ENCODE results near the gene NEDD4.
"Not testable (repeated sequence)": the region's sequence is repeated elsewhere in the genome, so short reads cannot be mapped to it uniquely, and the experiment has no call there.

The NEDD4 gene

GRCh38 chr15:55959744-55960447 is 33.5 kb downstream of the NEDD4 start:
- Mint-ChIP-seq H3K27ac (no peak overlapping the region), H3K9me3 (no peaks in the 10 kb centered on the region), H3K36me3 (no peaks in the 10 kb centered on the region), H3K4me3 (no peak overlapping the region), H3K27me3 (no peaks in the 10 kb centered on the region), H3K4me1 (no peaks in the 10 kb centered on the region)
- no peak for ATAC-seq (replicated peaks)
- no peak for DNase-seq

GRCh38 chr15:55958349-55958748 is 35.1 kb downstream of the NEDD4 start:
- no peak overlapping the region for H3K27ac Mint-ChIP-seq
- no peaks in the 10 kb centered on the region for H3K9me3 Mint-ChIP-seq
- ATAC-seq (replicated peaks): no peak
- no peaks in the 10 kb centered on the region for H3K36me3 Mint-ChIP-seq
- DNase-seq: no peak
- H3K27me3 Mint-ChIP-seq: no peaks in the 10 kb centered on the region
- no peaks in the 10 kb centered on the region for H3K4me1 Mint-ChIP-seq
- H3K4me3 Mint-ChIP-seq: no peak overlapping the region

DNA sequence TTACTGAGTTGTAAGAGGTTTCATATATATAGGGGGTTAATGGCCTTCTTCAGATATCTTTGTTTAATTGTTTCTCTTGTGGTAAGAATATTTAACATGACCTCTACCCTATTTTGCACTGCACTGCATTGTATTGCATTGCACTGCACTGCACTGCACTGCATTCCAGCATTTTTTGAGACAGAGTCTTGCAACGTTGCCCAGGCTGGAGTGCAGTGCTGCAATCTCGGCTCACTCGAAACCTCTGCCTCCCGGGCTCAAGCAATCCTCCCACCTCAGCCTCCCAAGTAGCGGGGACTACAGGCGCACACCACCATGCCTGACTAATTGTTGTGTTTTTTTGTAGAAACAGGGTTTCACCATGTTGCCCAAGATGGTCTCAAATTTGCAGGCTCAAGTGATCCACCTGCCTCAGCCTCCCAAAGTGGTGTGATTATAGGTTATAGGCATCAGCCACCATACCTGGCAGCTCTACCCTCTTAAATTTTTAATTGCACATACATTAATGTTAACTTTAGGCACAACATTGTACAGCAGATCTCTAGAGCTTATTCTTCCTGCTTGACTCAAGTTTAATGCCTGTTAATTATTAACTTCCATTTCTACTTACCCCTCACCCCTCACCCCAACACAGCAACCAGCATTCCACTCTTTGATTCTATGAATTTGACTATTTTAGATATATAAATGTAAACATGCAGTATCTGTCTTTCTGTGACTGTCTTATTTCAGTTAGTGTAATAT is 38.4 kb downstream of the NEDD4 start:
- H3K27me3 Mint-ChIP-seq: no peaks in the 10 kb centered on the region
- DNase-seq: no peak
- no peaks in the 10 kb centered on the region for H3K4me1 Mint-ChIP-seq
- H3K4me3 Mint-ChIP-seq: no peak overlapping the region
- no peak overlapping the region for H3K27ac Mint-ChIP-seq
- no peaks in the 10 kb centered on the region for H3K36me3 Mint-ChIP-seq
- no peaks in the 10 kb centered on the region for H3K9me3 Mint-ChIP-seq
- no peak for ATAC-seq (replicated peaks)

GRCh38 chr15:55952501-55953274 is 40.7 kb downstream of the NEDD4 start:
- not testable (repeated sequence) for ATAC-seq (replicated peaks); H3K4me3 Mint-ChIP-seq; H3K27me3 Mint-ChIP-seq; H3K27ac Mint-ChIP-seq; H3K4me1 Mint-ChIP-seq; H3K36me3 Mint-ChIP-seq; H3K9me3 Mint-ChIP-seq; DNase-seq

- H3K36me3 Mint-ChIP-seq: not testable (repeated sequence)
Measured at GRCh38 chr15:55944606-55945005, 48.8 kb downstream of the NEDD4 start.

GRCh38 chr15:55942332-55942731 is 51.1 kb downstream of the NEDD4 start:
- DNase-seq: no peak
- Mint-ChIP-seq H3K4me1 (no peaks in the 10 kb centered on the region), H3K9me3 (peaks cover 19 to 29% of the 10 kb centered on the region in 2 donors), H3K4me3 (no peak overlapping the region), H3K36me3 (peaks cover 10 to 23% of the 10 kb centered on the region in 2 donors), H3K27ac (no peak overlapping the region), H3K27me3 (no peaks in the 10 kb centered on the region)
- no peak for ATAC-seq (replicated peaks)

More at GRCh38 chr15:55944606-55945005, 48.8 kb downstream of the NEDD4 start:
- DNase-seq; H3K27ac Mint-ChIP-seq; H3K4me1 Mint-ChIP-seq; H3K27me3 Mint-ChIP-seq; H3K4me3 Mint-ChIP-seq; ATAC-seq (replicated peaks): not testable (repeated sequence)
- peaks cover 7 to 16% of the 10 kb centered on the region in 2 donors for H3K9me3 Mint-ChIP-seq

DNA sequence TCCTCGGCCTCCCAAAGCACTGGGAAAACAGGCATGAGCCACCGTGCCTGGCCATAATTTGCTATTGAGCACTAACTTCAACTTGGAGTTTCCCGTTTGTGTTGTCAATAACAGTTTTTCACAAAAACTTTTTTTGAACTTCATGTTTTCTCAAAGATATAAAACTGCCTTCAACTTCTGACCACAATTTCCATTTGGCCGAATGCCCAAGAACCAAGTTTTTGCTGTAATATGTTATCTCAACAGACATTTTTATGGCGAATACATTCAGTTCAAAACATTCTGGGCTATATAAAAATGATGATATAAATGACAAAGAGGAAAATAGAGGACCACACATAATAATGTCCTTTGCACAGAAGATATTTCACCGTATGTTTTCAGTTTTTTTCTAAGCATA is 56.4 kb downstream of the NEDD4 start:
- Mint-ChIP-seq H3K36me3 (peaks cover 8 to 17% of the 10 kb centered on the region in 2 donors), H3K4me3 (no peak overlapping the region), H3K27me3 (no peaks in the 10 kb centered on the region), H3K9me3 (peaks cover 19 to 21% of the 10 kb centered on the region in 2 donors), H3K27ac (no peak overlapping the region), H3K4me1 (no peaks in the 10 kb centered on the region)
- ATAC-seq (replicated peaks): no peak
- no peak for DNase-seq

DNA sequence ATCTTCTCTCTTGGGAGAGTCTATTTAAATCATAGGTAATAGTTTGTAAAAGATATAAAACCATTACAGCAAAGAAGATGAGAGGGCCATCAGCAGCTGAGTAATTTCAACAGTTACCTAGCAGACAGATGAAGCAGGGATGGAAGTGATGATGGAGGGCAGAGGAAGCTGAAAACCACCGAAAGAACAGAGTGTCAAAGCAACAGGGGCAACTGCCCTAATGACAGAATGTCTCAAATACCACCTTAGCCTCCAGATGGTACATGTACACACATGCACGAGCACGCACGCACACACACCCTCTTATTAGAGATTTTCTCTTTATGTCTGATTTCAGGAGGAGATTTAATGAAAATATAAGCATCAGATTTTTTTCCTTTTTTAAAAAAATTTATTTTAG is 64.5 kb downstream of the NEDD4 start:
- no peak overlapping the region for H3K27ac Mint-ChIP-seq
- no peaks in the 10 kb centered on the region for H3K4me1 Mint-ChIP-seq
- H3K4me3 Mint-ChIP-seq: no peak overlapping the region
- peaks cover 0 to 4% of the 10 kb centered on the region in 2 donors for H3K36me3 Mint-ChIP-seq
- no peaks in the 10 kb centered on the region for H3K27me3 Mint-ChIP-seq
- H3K9me3 Mint-ChIP-seq: peaks cover 5 to 10% of the 10 kb centered on the region in 2 donors
- no peak for DNase-seq
- no peak for ATAC-seq (replicated peaks)

GRCh38 chr15:55921744-55922143 is 71.7 kb downstream of the NEDD4 start:
- no peak for DNase-seq
- no peak overlapping the region for H3K27ac Mint-ChIP-seq
- no peaks in the 10 kb centered on the region for H3K4me1 Mint-ChIP-seq
- H3K36me3 Mint-ChIP-seq: no peaks in the 10 kb centered on the region
- H3K4me3 Mint-ChIP-seq: no peak overlapping the region
- H3K9me3 Mint-ChIP-seq: peaks cover 0 to 3% of the 10 kb centered on the region in 2 donors
- no peak for ATAC-seq (replicated peaks)
- H3K27me3 Mint-ChIP-seq: no peaks in the 10 kb centered on the region

GRCh38 chr15:55917881-55918296 is 75.5 kb downstream of the NEDD4 start:
- no peaks in the 10 kb centered on the region for H3K27me3 Mint-ChIP-seq
- H3K36me3 Mint-ChIP-seq: no peaks in the 10 kb centered on the region
- H3K9me3 Mint-ChIP-seq: no peaks in the 10 kb centered on the region
- H3K4me3 Mint-ChIP-seq: no peak overlapping the region
- ATAC-seq (replicated peaks) (no peak), DNase-seq (no peak)
- no peaks in the 10 kb centered on the region for H3K4me1 Mint-ChIP-seq
- H3K27ac Mint-ChIP-seq: no peak overlapping the region

GRCh38 chr15:55916666-55917409 is 76.6 kb downstream of the NEDD4 start:
- no peak for ATAC-seq (replicated peaks)
- Mint-ChIP-seq H3K9me3 (no peaks in the 10 kb centered on the region), H3K27me3 (no peaks in the 10 kb centered on the region), H3K4me1 (no peaks in the 10 kb centered on the region), H3K4me3 (no peak overlapping the region), H3K27ac (no peak overlapping the region), H3K36me3 (no peaks in the 10 kb centered on the region)
- DNase-seq: no peak

DNA sequence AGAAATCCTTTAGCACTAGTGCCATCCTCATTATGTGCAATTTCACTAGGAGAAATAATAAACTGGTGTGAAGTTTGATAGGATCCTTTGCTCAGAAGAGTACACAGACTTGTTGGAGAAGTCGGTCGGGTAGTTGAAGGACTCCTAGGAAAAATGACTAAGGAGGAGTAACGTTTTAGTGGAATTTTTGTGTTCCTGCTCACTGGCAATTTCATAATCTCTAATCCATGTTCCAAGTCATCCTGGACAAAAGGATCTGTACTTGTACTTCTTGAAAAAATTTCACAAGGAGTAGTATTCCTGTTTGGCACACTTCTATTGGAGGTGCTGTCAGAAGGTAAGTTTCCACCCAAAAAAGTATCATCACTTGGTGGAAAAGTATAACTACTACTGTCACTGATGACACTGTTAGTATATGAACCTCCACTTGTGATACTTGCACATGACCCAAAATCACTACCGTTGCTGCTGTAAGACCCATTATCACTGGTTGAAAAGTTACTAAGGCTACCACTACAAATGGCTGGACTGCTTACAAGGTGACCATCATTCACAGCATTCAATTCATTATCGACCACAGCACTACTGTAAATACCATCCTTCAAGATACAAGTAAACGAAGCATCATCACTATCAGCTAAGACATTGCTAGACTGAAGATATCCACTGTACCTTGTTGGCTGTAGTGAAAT is 77.4 kb downstream of the NEDD4 start:
- Mint-ChIP-seq H3K36me3 (no peaks in the 10 kb centered on the region), H3K4me1 (no peaks in the 10 kb centered on the region), H3K27me3 (no peaks in the 10 kb centered on the region), H3K4me3 (no peak overlapping the region), H3K9me3 (no peaks in the 10 kb centered on the region), H3K27ac (no peak overlapping the region)
- ATAC-seq (replicated peaks): no peak
- DNase-seq: no peak

DNA sequence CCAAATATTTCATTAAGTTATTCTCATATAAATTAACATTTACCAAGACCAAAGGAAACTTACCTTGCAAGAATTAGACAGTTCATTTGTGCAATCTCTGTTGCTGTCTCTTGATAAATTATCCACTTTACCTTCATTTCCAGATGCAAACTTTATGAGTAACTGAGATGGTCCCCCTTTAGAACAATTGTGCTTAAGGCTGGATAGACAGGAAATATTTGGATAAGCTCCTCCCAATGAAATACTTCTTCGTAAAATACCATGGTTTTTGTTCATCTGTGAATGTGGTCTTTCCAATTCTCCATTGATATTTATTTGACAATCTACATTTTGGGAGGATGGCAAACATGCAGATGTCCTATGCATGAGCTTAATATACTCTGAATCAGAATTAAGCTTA is 78.2 kb downstream of the NEDD4 start:
- Mint-ChIP-seq H3K4me3 (no peak overlapping the region), H3K36me3 (no peaks in the 10 kb centered on the region), H3K9me3 (no peaks in the 10 kb centered on the region), H3K27ac (no peak overlapping the region), H3K4me1 (no peaks in the 10 kb centered on the region), H3K27me3 (no peaks in the 10 kb centered on the region)
- DNase-seq (no peak), ATAC-seq (replicated peaks) (no peak)

DNA sequence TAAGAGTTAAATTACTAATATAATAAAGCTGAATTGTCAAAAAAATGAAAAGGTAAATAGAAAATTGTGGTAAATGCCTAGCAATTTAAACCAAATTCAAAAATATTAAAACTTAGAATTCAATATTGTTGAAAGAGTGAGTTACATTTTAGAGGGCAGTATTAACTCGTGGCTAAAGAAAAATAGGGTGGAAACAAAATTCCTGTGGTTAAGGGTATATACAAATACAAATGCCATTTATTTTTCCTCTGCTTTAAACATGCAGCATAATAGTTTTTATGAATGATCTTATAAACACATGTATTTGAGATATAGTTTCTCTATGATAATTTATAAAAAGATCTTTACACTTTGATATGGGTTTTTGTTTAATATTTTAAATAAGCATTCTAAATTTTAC is 79.0 kb downstream of the NEDD4 start:
- Mint-ChIP-seq H3K4me3 (no peak overlapping the region), H3K27me3 (no peaks in the 10 kb centered on the region)
- DNase-seq: no peak

More for the DNA sequence above, 79.0 kb downstream of the NEDD4 start:
- Mint-ChIP-seq H3K4me1 (no peaks in the 10 kb centered on the region), H3K36me3 (no peaks in the 10 kb centered on the region), H3K27ac (no peak overlapping the region), H3K9me3 (no peaks in the 10 kb centered on the region)
- no peak for ATAC-seq (replicated peaks)
